ENCODE measurements around the gene SYNM.
"Not testable (repeated sequence)": the region's sequence is repeated elsewhere in the genome, so short reads cannot be mapped to it uniquely, and the experiment has no call there.

The SYNM gene

GRCh38 chr15:99104788-99105513 lies at the start of gene SYNM:
Gene SYNM, plus strand, starts transcription at chr15:99105080. Its CDS starts 120 bp downstream, at chr15:99105200.
- no peak for DNase-seq

GRCh38 chr15:99055555-99056134 lies 49.2 kb upstream of the SYNM start:
- DNase-seq, result no peak

- no peak for DNase-seq
These were observed 47.9 kb upstream of the SYNM start for GRCh38 chr15:99057020-99057419.

GRCh38 chr15:99057697-99058420 lies 47.0 kb upstream of the SYNM start:
- DNase-seq, result no peak

- DNase-seq, result no peak
These were observed 46.4 kb upstream of the SYNM start for GRCh38 chr15:99058421-99058870.

- DNase-seq, result no peak
These were observed 45.6 kb upstream of the SYNM start for GRCh38 chr15:99059010-99059981.

GRCh38 chr15:99060186-99060585 lies 44.7 kb upstream of the SYNM start:
- DNase-seq, result not testable (repeated sequence)

GRCh38 chr15:99062226-99062625 lies 42.7 kb upstream of the SYNM start:
- DNase-seq, result no peak

- no peak for DNase-seq
These were observed 36.7 kb upstream of the SYNM start for GRCh38 chr15:99068186-99068585.

- no peak for DNase-seq
These were observed 34.7 kb upstream of the SYNM start for GRCh38 chr15:99070208-99070607.

- DNase-seq, result no peak
These were observed 33.7 kb upstream of the SYNM start for GRCh38 chr15:99071091-99071680.

- no peak for DNase-seq
These were observed 31.7 kb upstream of the SYNM start for GRCh38 chr15:99073008-99073717.

- no peak for DNase-seq
These were observed 30.4 kb upstream of the SYNM start for GRCh38 chr15:99074446-99074845.

- not testable (repeated sequence) for DNase-seq
These were observed 29.7 kb upstream of the SYNM start for GRCh38 chr15:99075059-99075652.

- no peak for DNase-seq
These were observed 28.8 kb upstream of the SYNM start for GRCh38 chr15:99076109-99076508.

- peak; percentile 67 for DNase-seq
These were observed 28.1 kb upstream of the SYNM start for GRCh38 chr15:99076555-99077308.

GRCh38 chr15:99082798-99083197 lies 22.1 kb upstream of the SYNM start:
- DNase-seq, result no peak

GRCh38 chr15:99084965-99085364 lies 19.9 kb upstream of the SYNM start:
- DNase-seq, result no peak

- no peak for DNase-seq
These were observed 19.2 kb upstream of the SYNM start for GRCh38 chr15:99085413-99086326.

Data from CD4-positive, alpha-beta T cell treated with Interleukin-4 for 4 hours (primary cell).